NCI-H1105 (cell line): Measurements from ENCODE around the gene LAPTM4A.

Experiments used
- DNase-seq: peaks from one replicate; lab custom pipeline; 2025; lab: John Stamatoyannopoulos, UW

The LAPTM4A gene

DNA sequence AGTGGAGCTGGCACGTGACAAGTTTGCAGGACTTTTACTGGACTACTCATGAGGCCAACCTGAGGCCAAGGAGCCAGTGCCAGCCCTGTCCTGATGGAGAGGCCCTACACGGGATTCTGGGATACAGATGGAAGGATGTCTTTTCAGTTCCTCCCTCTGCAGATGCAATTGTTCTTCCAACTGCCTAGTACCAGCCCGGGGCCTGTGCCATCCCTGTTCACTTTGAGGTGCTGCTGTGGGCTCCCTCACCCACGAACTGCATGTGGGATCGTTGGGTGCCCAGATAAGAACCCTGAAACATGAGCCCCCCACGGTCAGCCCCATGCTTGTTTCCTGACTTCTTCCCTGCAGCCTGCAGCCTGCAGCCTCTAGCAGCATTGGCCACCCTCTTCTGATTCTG lies 25.3 kb upstream of the LAPTM4A start:
- no peak for DNase-seq

DNA sequence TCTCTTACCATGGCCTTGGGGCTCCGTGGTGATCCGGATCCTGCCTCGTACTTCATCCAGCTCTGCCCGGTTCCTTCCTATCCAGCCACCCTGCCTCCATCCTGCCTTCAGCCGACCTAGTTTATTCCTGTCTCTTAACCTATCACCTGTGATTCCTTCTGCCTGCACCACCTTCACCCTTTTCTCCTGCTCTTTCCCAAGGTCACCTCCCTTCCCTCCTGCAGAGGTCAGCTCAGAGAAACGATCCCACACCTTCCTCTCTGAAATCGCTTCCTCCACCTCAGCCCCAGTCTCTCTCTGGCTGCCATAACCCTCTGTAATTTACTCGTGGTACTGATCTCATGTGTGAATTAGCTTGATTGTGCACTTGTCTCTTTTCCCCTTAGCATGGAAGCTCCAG lies 23.5 kb upstream of the LAPTM4A start:
- DNase-seq, result no peak

DNA sequence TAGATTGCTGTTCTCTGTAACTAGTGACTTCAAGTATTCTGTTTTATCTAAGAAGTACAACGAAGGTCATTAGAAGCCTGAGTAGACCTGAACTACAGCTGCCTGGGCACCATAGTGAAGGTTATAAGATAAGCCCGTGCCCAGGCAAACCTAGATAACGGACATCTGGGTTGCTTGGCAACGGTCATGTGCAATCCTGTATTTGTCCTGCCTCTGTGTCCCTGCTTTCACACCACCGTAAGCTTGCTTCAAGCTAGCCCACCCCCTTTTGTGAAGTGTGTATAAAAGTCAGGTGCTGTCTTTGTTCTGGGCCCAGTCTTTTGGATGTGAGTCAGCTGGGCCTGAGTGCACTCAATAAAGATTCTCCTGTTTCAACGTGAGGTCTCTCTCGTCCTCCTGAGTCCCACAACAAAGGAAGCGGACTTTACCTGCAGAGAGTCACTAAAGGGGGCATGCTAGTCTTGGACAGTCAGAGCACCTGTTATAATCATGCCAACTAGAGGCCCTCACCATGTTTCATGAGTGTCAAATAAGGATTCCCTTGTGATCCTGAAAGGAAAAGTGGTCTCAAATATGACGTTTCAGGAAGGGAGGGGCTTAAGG lies 22.7 kb upstream of the LAPTM4A start:
- peak; percentile 32 for DNase-seq

DNA sequence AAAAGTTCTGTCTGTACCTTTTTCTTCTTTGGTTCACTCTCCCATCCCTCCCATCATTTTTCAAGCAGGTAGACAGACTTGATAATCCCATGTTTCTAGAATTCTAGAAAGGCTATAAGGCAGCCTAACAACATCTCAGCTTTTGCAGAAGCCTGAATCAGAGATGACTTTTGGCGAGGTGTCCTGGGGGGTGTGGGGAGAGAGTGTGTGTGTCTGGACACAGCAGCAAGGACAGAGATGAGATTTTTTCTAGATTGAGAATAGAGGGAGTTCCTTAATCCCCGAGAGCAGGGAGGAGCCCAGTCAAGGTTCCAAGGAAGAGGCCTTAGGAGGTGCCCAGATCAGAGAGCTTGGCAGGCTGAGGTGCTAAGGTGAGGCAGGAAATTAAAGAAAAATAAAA lies 22.0 kb upstream of the LAPTM4A start:
- DNase-seq, result no peak

- no peak for DNase-seq
These were observed 21.2 kb upstream of the LAPTM4A start for GRCh38 chr2:20072436-20073158.

DNA sequence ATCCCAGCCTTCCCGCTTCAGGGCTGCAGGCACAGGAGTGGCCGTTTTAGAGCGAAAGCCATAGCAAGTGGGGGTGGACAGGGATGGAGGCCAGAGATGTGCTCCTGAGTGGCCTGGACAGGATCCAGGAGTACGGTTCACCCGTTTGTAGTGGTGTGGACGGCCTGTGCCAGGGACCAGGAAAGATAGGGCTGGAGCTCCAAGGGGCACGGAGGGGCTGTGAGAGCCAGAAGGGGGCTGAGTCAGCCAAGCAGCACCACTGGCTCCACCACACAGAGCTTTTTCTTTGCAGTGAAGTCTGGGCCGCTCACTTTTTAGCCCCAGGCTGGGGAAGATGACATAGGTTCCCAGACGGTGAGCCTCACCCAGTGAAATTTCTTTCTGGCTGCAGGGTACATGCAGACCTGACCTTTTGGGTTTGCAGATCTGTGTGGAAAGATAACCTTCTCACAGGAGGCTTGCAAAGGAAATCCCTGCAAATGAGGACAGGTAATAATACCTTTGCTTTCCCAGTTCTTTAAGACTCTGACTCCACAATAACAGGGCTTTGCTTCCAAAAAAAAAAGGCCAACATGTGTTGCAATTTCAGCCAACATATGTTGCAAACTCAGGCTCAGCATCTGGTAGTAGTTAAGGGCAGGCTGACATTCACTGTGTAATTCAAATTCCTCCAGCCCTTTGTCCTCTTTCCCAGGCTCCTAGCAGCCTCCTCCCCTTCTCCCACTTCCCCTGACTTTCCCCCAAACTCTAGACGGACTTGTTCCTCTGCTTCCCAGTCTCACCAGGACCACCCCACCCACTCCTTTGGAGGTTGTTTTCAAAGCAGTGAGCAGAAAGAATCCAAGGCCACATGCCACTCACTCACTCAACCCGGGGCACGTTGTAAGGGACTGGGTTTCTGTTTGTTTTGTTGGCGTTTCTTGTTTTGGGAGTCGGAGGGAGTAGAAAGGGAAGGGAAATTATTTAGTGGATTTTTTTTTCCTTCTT lies 20.3 kb upstream of the LAPTM4A start:
- no peak for DNase-seq

- no peak for DNase-seq
These were observed 18.3 kb upstream of the LAPTM4A start for GRCh38 chr2:20069756-20070155.

- no peak for DNase-seq
These were observed 16.7 kb upstream of the LAPTM4A start for GRCh38 chr2:20067992-20068584.

GRCh38 chr2:20065885-20066602 lies 14.6 kb upstream of the LAPTM4A start:
- peak; percentile 90 for DNase-seq

GRCh38 chr2:20064841-20065240 lies 13.4 kb upstream of the LAPTM4A start:
- DNase-seq, result no peak

DNA sequence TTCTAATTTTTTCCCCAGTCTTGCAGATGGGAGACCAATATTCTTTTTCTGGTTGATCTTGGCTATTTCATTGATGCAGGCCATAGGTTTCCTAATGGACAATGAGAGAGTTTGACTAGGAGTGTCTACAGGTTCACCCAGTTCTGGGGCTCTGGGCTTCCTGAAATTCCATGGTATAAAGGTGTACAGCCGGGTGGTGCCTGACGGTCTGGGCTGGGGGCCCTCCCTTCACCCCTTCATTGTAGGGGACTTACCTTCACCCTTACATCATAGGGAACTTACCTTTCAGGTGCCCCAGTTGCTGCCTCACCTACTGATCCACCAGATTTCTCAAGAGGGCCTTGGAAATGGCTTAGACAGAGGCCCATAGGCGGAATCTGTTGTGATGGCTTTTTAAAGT lies 13.0 kb upstream of the LAPTM4A start:
- DNase-seq, result no peak

DNA sequence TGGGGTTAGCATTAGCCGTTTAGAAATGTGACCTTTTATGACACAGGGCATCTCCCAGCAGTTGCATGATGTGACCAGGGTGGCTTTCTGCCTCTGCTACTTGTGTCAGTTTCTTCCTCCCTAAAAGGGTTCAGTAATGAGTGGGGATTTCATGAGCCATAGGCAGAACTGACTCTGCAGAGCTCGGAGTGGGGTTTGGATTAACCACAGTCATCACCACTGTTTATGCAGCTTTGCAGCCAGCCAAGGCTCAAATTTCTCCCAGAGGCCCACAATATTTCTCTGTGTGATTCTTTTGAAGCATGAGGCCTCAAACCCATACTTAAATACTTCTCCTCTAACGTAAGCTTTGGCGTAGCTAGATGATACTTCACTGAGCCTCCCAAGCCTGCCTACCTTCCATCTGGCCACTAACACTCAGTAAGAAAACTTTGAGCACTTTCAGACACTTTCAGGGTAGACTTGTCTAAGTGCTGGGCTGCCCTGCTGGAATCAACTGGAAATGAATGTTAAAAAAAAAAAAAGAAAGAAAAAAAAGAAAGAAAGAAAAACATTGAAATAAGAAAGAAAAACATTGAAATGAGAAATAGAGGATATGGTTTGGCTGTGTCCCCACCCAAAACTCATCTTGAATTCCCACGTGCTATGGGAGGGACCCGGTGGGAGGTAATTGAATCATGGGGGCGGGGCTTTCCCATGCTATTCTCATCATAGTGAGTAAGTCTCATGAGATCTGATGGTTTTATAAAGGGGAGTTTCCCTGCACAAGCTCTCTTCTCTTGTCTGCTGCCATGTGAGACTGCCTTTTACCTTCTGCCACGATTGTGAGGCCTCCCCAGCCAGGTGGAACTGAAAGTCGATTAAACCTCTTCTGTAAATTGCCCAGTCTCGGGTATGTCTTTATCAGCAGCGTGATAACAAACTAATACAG lies 11.5 kb upstream of the LAPTM4A start:
- no peak for DNase-seq

- no peak for DNase-seq
These were observed 10.5 kb upstream of the LAPTM4A start for GRCh38 chr2:20061940-20062339.

GRCh38 chr2:20061476-20061875 lies 10.0 kb upstream of the LAPTM4A start:
- no peak for DNase-seq

- no peak for DNase-seq
These were observed 8.7 kb upstream of the LAPTM4A start for GRCh38 chr2:20060106-20060505.

DNA sequence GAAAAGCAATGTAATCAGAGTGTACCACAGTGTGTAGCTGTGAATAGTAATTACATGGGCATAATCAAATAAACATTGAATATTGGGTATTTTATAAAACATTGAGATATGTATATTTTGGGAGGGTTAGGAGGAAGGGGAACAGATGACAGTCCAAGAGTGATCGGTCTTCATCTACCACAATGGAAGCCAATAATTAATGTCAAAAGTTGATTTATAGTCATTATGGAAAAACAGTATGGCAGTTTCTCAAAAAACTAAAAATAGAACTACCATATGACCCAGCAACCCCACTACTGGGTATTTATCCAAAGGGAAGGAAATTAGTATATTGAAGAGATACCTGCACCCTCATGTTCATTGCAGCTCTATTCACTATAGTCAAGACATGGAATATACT lies 5.8 kb upstream of the LAPTM4A start:
- DNase-seq, result no peak

DNA sequence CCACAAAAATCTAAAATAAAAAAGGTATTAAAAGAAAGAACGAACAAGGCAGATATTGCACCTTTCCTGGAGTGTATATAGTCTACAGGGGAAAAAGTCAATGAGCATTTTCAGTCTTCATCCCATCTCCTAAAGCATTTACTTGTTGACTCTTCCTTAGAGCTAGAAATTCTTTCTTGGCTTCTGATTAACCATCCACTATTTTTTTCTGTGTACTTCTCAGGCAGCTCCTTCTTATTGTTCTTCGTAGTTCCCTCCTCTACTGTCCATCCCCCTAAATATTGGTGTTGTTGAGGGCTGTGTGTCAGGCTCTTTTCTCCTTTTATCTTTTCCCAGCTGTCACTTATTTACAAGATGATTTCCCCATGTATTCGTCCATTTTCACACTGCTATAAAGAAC lies 3.5 kb upstream of the LAPTM4A start:
- no peak for DNase-seq

GRCh38 chr2:20054119-20054518 lies 2.7 kb upstream of the LAPTM4A start:
- DNase-seq, result no peak

GRCh38 chr2:20052861-20053281 lies 1.4 kb upstream of the LAPTM4A start:
- peak; percentile 24 for DNase-seq

- no peak for DNase-seq
These were observed 912 bp upstream of the LAPTM4A start for GRCh38 chr2:20052229-20052851.
